Colonic mucosa (tissue), 4 donors: ENCODE data around the gene EPS8L2. TPM values are rescaled to one million over a fixed set of nuclear protein-coding genes. Genes with fewer than 3 reads are reported as not detected.

Source experiments
- DNase-seq: peaks from one replicate; pipeline ENCODE4 v3.0.0-alpha.2; 2020
- H3K27ac ChIP-seq: fragments of 200-600 bp; one replicate; pipeline ENCODE4 v1.8.0; 2021
- H3K27me3 ChIP-seq: fragments of 200-600 bp; one replicate; pipeline ENCODE4 v1.8.0; 2021
- H3K36me3 ChIP-seq: fragments of 200-600 bp; one replicate; pipeline ENCODE4 v1.8.0; 2021
- H3K4me1 ChIP-seq: fragments of 200-600 bp; one replicate; pipeline ENCODE4 v1.8.0; 2021; ENCODE audit warnings: mild to moderate bottlenecking
- H3K4me3 ChIP-seq: fragments of 200-600 bp; one replicate; pipeline ENCODE4 v1.8.0; 2021
- H3K9ac ChIP-seq, 2 donors: one replicate each; pipeline ENCODE4 v1.7.0; 2013; ENCODE audit warnings: control low read depth in 2 of 2, low read depth in 2 of 2, low read length in 2 of 2
- H3K9me3 ChIP-seq: fragments of 200-600 bp; one replicate; pipeline ENCODE4 v1.8.0; 2021
- CTCF ChIP-seq: fragments of 200-600 bp; IDR thresholded peaks from one replicate; pipeline ENCODE4 v1.8.0; 2022; ENCODE audit warnings: antibody characterized with exemption, mild to moderate bottlenecking
- intact Hi-C: fragments of 100-400 bp; cut with DNase I; formaldehyde crosslinking; loops from one replicate; pipeline ENCODE4 v1.14.1; 2022
- total RNA-seq, 2 donors: library from RNA; stranded (reverse); fragmentation: NEBNext Ultra II Directional in 1 of 2; extraction: Animal tissue kit (Norgen Biotek cat#: 25700) in 1 of 2; gene quantifications; one replicate each; pipeline ENCODE4 v1.2.1, GENCODE V29; 2021
- donor health status: healthy.
- donor health status: DM: no; HTN: no; CAD: no.
- donor health status: DM: no; HTN: no; CAD: no.

EPS8L2 gene
- total RNA-seq, 2 donors from 2014 or later = 192 to 254 TPM

DNA sequence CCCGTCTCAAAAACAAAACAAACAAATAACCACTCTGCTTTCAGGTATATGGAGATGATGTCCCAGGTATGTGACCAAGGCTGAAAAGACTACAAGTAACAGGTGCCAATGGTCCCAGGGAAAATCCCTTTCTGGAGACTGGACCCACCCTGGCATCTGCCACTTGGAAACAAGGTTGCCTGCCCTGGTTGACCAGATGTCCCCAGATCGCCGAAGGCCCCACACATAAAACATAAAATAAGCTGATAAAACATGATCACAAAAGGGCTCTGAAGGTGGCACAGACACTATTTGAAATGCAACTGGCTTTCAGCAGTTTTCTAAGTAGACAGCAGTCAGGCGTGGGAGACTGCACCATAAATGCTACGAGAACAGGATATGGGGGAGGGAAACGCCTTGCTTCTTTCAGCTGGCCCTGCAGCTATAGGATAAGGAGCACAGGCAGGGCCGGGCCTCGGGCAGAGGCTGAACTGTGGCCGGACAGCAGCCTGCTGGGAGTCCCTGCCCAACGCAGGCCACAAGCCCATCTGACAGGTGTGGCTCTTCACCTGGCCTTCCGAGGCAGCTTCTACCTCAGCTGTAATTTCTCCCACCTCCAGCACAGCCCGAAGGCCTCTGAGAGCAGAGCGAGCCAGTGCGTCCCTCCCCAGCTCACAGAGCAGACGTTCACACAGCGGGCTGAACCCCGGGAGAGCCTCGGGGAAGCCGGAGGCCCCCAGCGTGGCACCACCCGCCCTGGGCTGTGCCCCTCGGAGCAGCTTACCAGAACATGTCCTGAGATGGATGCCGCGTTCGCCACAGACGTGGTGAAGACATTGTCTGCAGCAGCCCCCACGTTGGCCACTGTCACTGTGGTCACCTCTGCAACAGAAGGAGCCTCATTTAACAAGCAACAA is 15.0 kb upstream of the EPS8L2 start:
- no peaks in the 10 kb centered on the region for H3K36me3 ChIP-seq
- no peaks in the 10 kb centered on the region for H3K9me3 ChIP-seq
- TF ChIP-seq CTCF = no peak
- H3K9ac ChIP-seq = peak overlapping the region in 1 of 2 donors; percentile 38
- H3K27ac ChIP-seq = peak overlapping the region; percentile 40
- H3K4me1 ChIP-seq = peaks cover 11% of the 10 kb centered on the region
- H3K27me3 ChIP-seq = no peaks in the 10 kb centered on the region
- peak; percentile 66 for DNase-seq
- intact Hi-C loops = no loop called here
- no peak overlapping the region for H3K4me3 ChIP-seq

DNA sequence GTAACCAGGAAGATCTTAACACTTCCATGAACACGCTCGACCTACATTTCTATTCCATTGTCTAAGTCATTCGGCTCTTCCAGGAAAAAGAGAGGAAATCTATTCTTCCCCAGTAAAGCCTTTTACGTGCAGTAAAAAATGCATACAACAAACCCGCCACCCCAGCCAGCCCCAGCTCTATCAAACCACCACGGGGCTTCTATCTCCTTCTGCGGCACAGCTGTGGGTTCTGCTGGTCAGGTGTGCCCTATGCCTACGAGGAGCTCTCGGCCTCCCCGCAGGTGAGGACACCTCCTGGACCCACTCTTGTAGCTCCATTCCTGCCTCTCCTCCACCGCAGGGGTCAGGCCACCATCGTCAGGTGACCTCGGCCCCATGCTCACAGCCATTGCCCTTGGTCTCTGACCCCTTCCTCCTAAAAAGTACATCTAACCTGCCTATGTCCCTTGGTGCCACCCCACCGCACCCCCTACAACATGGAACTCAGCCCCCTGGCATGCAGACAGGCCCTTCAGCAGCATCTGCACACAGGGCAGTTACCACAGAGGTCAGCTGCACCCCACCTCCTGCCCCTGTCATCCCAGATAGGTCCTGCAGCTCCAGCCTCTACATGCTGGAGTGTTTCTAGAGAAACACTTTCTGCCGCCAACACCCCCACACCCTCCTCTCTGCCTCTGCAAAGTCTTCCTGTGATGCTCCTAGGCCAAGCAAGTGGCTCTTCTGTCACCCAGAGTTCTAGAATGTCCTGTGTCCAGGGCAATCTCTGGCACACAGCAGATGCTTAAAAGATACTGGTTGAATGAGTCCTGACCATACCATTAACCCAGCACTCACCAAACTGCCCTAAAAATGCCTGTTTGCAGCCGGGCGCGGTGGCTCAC is 14.1 kb upstream of the EPS8L2 start:
- Histone ChIP-seq H3K36me3 (no peaks in the 10 kb centered on the region), H3K27ac (no peak overlapping the region), H3K4me3 (no peak overlapping the region), H3K4me1 (peaks cover 11% of the 10 kb centered on the region), H3K9me3 (no peaks in the 10 kb centered on the region), H3K9ac (peak overlapping the region in 1 of 2 donors; percentile 38), H3K27me3 (no peaks in the 10 kb centered on the region)
- DNase-seq = no peak
- intact Hi-C loops = no loop called here
- no peak for TF ChIP-seq CTCF

GRCh38 chr11:692824-693414 is 13.1 kb upstream of the EPS8L2 start:
- H3K27me3 ChIP-seq = no peaks in the 10 kb centered on the region
- no peaks in the 10 kb centered on the region for H3K36me3 ChIP-seq
- H3K4me1 ChIP-seq = peaks cover 19% of the 10 kb centered on the region
- DNase-seq = no peak
- H3K9ac ChIP-seq = peak overlapping the region in 1 of 2 donors; percentile 41
- H3K4me3 ChIP-seq = no peak overlapping the region
- H3K27ac ChIP-seq = no peak overlapping the region
- intact Hi-C loops = no loop called here
- no peaks in the 10 kb centered on the region for H3K9me3 ChIP-seq
- TF ChIP-seq CTCF = no peak

DNA sequence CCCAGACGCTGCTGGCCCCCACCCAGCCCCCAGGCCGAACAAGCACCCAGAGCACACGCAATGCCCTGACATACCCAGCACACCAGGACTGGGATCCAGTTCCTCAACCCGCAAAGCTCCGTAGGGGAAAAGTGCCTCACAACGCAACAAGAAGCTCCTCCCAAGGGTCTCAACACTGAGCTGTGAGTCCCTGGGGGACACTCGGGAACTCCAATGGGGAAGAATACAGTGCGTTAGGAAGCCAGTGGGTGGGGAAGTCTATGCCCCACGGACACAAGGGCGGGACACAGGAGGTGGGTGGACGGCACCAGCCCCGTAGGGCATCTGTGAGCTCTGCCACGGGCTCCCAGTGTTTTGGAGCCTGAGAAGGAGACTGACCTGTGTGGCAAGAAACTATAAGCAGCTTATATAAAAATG is 12.6 kb upstream of the EPS8L2 start:
- no peak for TF ChIP-seq CTCF
- DNase-seq = no peak
- Histone ChIP-seq H3K27ac (no peak overlapping the region), H3K9me3 (no peaks in the 10 kb centered on the region), H3K27me3 (no peaks in the 10 kb centered on the region), H3K9ac (peak overlapping the region in 1 of 2 donors; percentile 41), H3K36me3 (no peaks in the 10 kb centered on the region), H3K4me3 (no peak overlapping the region), H3K4me1 (peaks cover 19% of the 10 kb centered on the region)
- intact Hi-C loops = no loop called here

- no peaks in the 10 kb centered on the region for H3K27me3 ChIP-seq
- intact Hi-C loops = no loop called here
- H3K4me1 ChIP-seq = peaks cover 19% of the 10 kb centered on the region
- H3K36me3 ChIP-seq = no peaks in the 10 kb centered on the region
- no peaks in the 10 kb centered on the region for H3K9me3 ChIP-seq
- peak overlapping the region in 1 of 2 donors; percentile 51 for H3K9ac ChIP-seq
- DNase-seq = peak; percentile 73
- H3K27ac ChIP-seq = no peak overlapping the region
- peak overlapping the region; percentile 82 for H3K4me3 ChIP-seq
- no peak for TF ChIP-seq CTCF
These were observed 12.0 kb upstream of the EPS8L2 start for GRCh38 chr11:693887-694562.
